MM.1S (cell line): ENCODE results near the gene XPO5.

Experiments used
- DNase-seq: peaks from one replicate; pipeline ENCODE4 v3.0.0-alpha.2; 2015
- H2AFZ ChIP-seq: fragments of 300-600 bp; sonication (generic); 2 replicates; pipeline ENCODE4 v1.6.0; 2016; ENCODE audit warnings: antibody characterized with exemption, low read length
- H3F3A ChIP-seq: fragments of 300-600 bp; sonication (generic); 2 replicates; pipeline ENCODE4 v1.6.1; 2016; ENCODE audit warnings: mild to moderate bottlenecking, antibody characterized with exemption, low read length, moderate library complexity, mixed read lengths; ENCODE audit not compliant: insufficient read depth
- H3K27ac ChIP-seq: fragments of 300-600 bp; sonication (generic); 2 replicates; pipeline ENCODE4 v1.5.1; 2016; ENCODE audit warnings: mild to moderate bottlenecking, low read length
- H3K27me3 ChIP-seq: fragments of 300-600 bp; sonication (generic); replicated peaks from 2 replicates; pipeline ENCODE4 v1.6.0; 2016; ENCODE audit warnings: low read length; ENCODE audit not compliant: insufficient read depth
- H3K36me3 ChIP-seq: fragments of 300-600 bp; sonication (generic); replicated peaks from 2 replicates; pipeline ENCODE4 v1.6.1; 2016; ENCODE audit warnings: mild to moderate bottlenecking, low read length, mixed read lengths; ENCODE audit not compliant: insufficient read depth
- H3K4me1 ChIP-seq: fragments of 300-600 bp; sonication (generic); 2 replicates; pipeline ENCODE4 v1.6.1; 2016; ENCODE audit warnings: low read length, mixed read lengths
- H3K4me2 ChIP-seq: fragments of 300-600 bp; sonication (generic); 2 replicates; pipeline ENCODE4 v1.6.0; 2016; ENCODE audit warnings: low read depth, low read length
- H3K4me3 ChIP-seq: fragments of 300-600 bp; sonication (generic); 2 replicates; pipeline ENCODE4 v1.5.1; 2016; ENCODE audit warnings: low read length, mixed read lengths
- H3K79me2 ChIP-seq: fragments of 300-600 bp; sonication (generic); 2 replicates; pipeline ENCODE4 v1.6.1; 2016; ENCODE audit warnings: mixed run types, low read length, mixed read lengths
- H3K9ac ChIP-seq: fragments of 300-600 bp; sonication (generic); 2 replicates; pipeline ENCODE4 v1.6.1; 2016; ENCODE audit warnings: low read length, mixed read lengths
- H3K9me2 ChIP-seq: fragments of 300-600 bp; sonication (generic); replicated peaks from 2 replicates; pipeline ENCODE4 v1.6.1; 2016; ENCODE audit warnings: mild to moderate bottlenecking, low read length, mixed read lengths; ENCODE audit not compliant: insufficient read depth
- H3K9me3 ChIP-seq: fragments of 300-600 bp; sonication (generic); replicated peaks from 2 replicates; pipeline ENCODE4 v1.6.1; 2016; ENCODE audit warnings: mild to moderate bottlenecking, low read length, mixed read lengths; ENCODE audit not compliant: insufficient read depth
- H4K20me1 ChIP-seq: fragments of 300-600 bp; sonication (generic); 2 replicates; pipeline ENCODE4 v1.6.1; 2016; ENCODE audit warnings: mild to moderate bottlenecking, low read length, moderate library complexity, mixed read lengths; ENCODE audit not compliant: insufficient read depth
- CTCF ChIP-seq: fragments of 300-600 bp; sonication (generic); IDR thresholded peaks from 2 replicates; pipeline ENCODE4 v1.5.1; 2016; ENCODE audit warnings: antibody characterized with exemption, low read length, mixed read lengths
- EZH2 ChIP-seq: fragments of 300-600 bp; sonication (generic); optimal IDR thresholded peaks from 2 replicates; pipeline ENCODE3; 2017; ENCODE audit warnings: low read depth, mild to moderate bottlenecking, antibody characterized with exemption, low read length, mixed read lengths
- EZH2phosphoT487 ChIP-seq: fragments of 300-600 bp; sonication (generic); IDR thresholded peaks from 2 replicates; pipeline ENCODE4 v1.6.1; 2018; ENCODE audit warnings: antibody characterized with exemption, low read length

Gene XPO5

GRCh38 chr6:43475516-43475915 lies 100.3 kb downstream of the XPO5 start:
- Histone ChIP-seq H3K4me1 (peaks cover 7% of the 10 kb centered on the region), H3K27me3 (no peaks in the 10 kb centered on the region), H3K4me3 (no peak overlapping the region), H3K79me2 (peaks cover 30% of the 10 kb centered on the region), H4K20me1 (no peaks in the 10 kb centered on the region), H3K4me2 (no peak overlapping the region), H3K9me3 (no peaks in the 10 kb centered on the region), H3K9ac (no peak overlapping the region), H3K9me2 (no peaks in the 10 kb centered on the region), H3K36me3 (no peaks in the 10 kb centered on the region), H3F3A (no peaks in the 10 kb centered on the region), H2AFZ (no peak overlapping the region), H3K27ac (no peak overlapping the region)
- no peak for DNase-seq
- TF ChIP-seq EZH2 (no peak), CTCF (no peak), EZH2phosphoT487 (no peak)

- no peak overlapping the region for H3K4me2 ChIP-seq
- no peaks in the 10 kb centered on the region for H3K27me3 ChIP-seq
- H3K79me2 ChIP-seq, result peaks cover under 1% of the 10 kb centered on the region; the same call in 1 of the 2 replicates
- no peak overlapping the region for H2AFZ ChIP-seq
- no peaks in the 10 kb centered on the region for H3K9me2 ChIP-seq
- no peak overlapping the region for H3K27ac ChIP-seq
- H4K20me1 ChIP-seq, result no peaks in the 10 kb centered on the region
- H3K36me3 ChIP-seq, result no peaks in the 10 kb centered on the region
- H3K4me1 ChIP-seq, result no peaks in the 10 kb centered on the region
- TF ChIP-seq EZH2phosphoT487 (no peak), CTCF (no peak), EZH2 (no peak)
- H3K9ac ChIP-seq, result no peak overlapping the region
- H3K9me3 ChIP-seq, result no peaks in the 10 kb centered on the region
- no peak for DNase-seq
- H3K4me3 ChIP-seq, result no peak overlapping the region
- no peaks in the 10 kb centered on the region for H3F3A ChIP-seq
Measured at GRCh38 chr6:43472515-43472914, 103.3 kb downstream of the XPO5 start.
